Tibial artery (tissue), 4 donors: ENCODE measurements around the gene CACNA1I.

Source experiments
- DNase-seq, 2 donors: peaks; one replicate each; pipeline ENCODE4 v3.0.0-alpha.2; 2019
- H3K27ac ChIP-seq, 2 donors: fragments of 200-600 bp; sonication (generic) in 1 of 2; 1 replicate in 1 of 2; 2 replicates in 1 of 2; pipeline ENCODE4 v1.5.1; 2018 to 2019; ENCODE audit warnings: mild to moderate bottlenecking in 1 of 2
- H3K27me3 ChIP-seq, 2 donors: fragments of 200-600 bp; sonication (generic) in 1 of 2; one replicate each; pipeline versions ENCODE4 v1.5.1 to v1.6.0; 2016 to 2019
- H3K36me3 ChIP-seq, 3 donors: fragments of 200-600 bp; sonication (generic) in 2 of 3; one replicate each; pipeline ENCODE4 v1.5.1; 2016 to 2019; ENCODE audit warnings: mild to moderate bottlenecking in 2 of 3
- H3K4me1 ChIP-seq, 4 donors: fragments of 200-600 bp; sonication (generic) in 2 of 4; 1 replicate in 3 of 4; 2 replicates in 1 of 4; pipeline ENCODE4 v1.5.1; 2016 to 2019
- H3K4me3 ChIP-seq, 2 donors: fragments of 200-600 bp; sonication (generic) in 1 of 2; 1 replicate in 1 of 2; 2 replicates in 1 of 2; pipeline ENCODE4 v1.5.1; 2018 to 2019; ENCODE audit warnings: mild to moderate bottlenecking in 2 of 2
- H3K9me3 ChIP-seq, 3 donors: fragments of 200-600 bp; sonication (generic) in 1 of 3; one replicate each; pipeline ENCODE4 v1.5.1; 2016 to 2019
- intact Hi-C: fragments of 100-400 bp; cut with DNase I; formaldehyde crosslinking; loops from one replicate; pipeline ENCODE4 v1.15.0; 2023; ENCODE audit warnings: low total_unique reads
- TF ChIP-seq, protein P1 (sequence below), 2 experiments: fragments of 200-600 bp in 1 of 2; fragments of 450-650 bp in 1 of 2; IDR thresholded peaks; one replicate each; pipeline ENCODE4 v1.5.1; 2017 to 2019; ENCODE audit warnings: antibody characterized with exemption in 2 of 2, mild to moderate bottlenecking in 1 of 2, moderate library complexity in 1 of 2

Gene CACNA1I

GRCh38 chr22:39697790-39698430 is 127.4 kb downstream of the CACNA1I start:
- Histone ChIP-seq H3K4me1 (no peaks in the 10 kb centered on the region), H3K36me3 (no peaks in the 10 kb centered on the region), H3K27me3 (peaks cover 0 to 61% of the 10 kb centered on the region in 2 donors), H3K27ac (no peak overlapping the region), H3K9me3 (no peaks in the 10 kb centered on the region), H3K4me3 (no peak overlapping the region)
- TF ChIP-seq, protein P1, sequence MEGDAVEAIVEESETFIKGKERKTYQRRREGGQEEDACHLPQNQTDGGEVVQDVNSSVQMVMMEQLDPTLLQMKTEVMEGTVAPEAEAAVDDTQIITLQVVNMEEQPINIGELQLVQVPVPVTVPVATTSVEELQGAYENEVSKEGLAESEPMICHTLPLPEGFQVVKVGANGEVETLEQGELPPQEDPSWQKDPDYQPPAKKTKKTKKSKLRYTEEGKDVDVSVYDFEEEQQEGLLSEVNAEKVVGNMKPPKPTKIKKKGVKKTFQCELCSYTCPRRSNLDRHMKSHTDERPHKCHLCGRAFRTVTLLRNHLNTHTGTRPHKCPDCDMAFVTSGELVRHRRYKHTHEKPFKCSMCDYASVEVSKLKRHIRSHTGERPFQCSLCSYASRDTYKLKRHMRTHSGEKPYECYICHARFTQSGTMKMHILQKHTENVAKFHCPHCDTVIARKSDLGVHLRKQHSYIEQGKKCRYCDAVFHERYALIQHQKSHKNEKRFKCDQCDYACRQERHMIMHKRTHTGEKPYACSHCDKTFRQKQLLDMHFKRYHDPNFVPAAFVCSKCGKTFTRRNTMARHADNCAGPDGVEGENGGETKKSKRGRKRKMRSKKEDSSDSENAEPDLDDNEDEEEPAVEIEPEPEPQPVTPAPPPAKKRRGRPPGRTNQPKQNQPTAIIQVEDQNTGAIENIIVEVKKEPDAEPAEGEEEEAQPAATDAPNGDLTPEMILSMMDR (IDR thresholded peaks at IDR 0.05) = no peak
- no peak for DNase-seq
- intact Hi-C loops = no loop called here

GRCh38 chr22:39699631-39700360 is 129.2 kb downstream of the CACNA1I start:
- intact Hi-C loops = no loop called here
- peaks cover 0 to 62% of the 10 kb centered on the region in 2 donors for H3K27me3 ChIP-seq
- no peaks in the 10 kb centered on the region for H3K36me3 ChIP-seq
- H3K9me3 ChIP-seq = no peaks in the 10 kb centered on the region
- no peak overlapping the region for H3K27ac ChIP-seq
- TF ChIP-seq, protein P1 (IDR thresholded peaks at IDR 0.05) = no peak
- H3K4me1 ChIP-seq = no peaks in the 10 kb centered on the region
- H3K4me3 ChIP-seq = no peak overlapping the region
- DNase-seq = no peak

GRCh38 chr22:39700565-39700964 is 130.0 kb downstream of the CACNA1I start:
- Histone ChIP-seq H3K27ac (no peak overlapping the region), H3K4me1 (no peaks in the 10 kb centered on the region), H3K27me3 (peaks cover 0 to 59% of the 10 kb centered on the region in 2 donors), H3K36me3 (no peaks in the 10 kb centered on the region), H3K9me3 (no peaks in the 10 kb centered on the region), H3K4me3 (no peak overlapping the region)
- TF ChIP-seq, protein P1 (IDR thresholded peaks at IDR 0.05) = no peak
- intact Hi-C loops = no loop called here
- DNase-seq = no peak

- H3K4me1 ChIP-seq = no peaks in the 10 kb centered on the region
- no peak overlapping the region for H3K4me3 ChIP-seq
- no peak overlapping the region for H3K27ac ChIP-seq
- H3K36me3 ChIP-seq = no peaks in the 10 kb centered on the region
- DNase-seq = no peak
- no peaks in the 10 kb centered on the region for H3K9me3 ChIP-seq
- peaks cover 0 to 65% of the 10 kb centered on the region in 2 donors for H3K27me3 ChIP-seq
- intact Hi-C loops = no loop called here
- TF ChIP-seq, protein P1 (IDR thresholded peaks at IDR 0.05) = no peak
Observed at GRCh38 chr22:39703091-39703490, 132.5 kb downstream of the CACNA1I start.

DNA sequence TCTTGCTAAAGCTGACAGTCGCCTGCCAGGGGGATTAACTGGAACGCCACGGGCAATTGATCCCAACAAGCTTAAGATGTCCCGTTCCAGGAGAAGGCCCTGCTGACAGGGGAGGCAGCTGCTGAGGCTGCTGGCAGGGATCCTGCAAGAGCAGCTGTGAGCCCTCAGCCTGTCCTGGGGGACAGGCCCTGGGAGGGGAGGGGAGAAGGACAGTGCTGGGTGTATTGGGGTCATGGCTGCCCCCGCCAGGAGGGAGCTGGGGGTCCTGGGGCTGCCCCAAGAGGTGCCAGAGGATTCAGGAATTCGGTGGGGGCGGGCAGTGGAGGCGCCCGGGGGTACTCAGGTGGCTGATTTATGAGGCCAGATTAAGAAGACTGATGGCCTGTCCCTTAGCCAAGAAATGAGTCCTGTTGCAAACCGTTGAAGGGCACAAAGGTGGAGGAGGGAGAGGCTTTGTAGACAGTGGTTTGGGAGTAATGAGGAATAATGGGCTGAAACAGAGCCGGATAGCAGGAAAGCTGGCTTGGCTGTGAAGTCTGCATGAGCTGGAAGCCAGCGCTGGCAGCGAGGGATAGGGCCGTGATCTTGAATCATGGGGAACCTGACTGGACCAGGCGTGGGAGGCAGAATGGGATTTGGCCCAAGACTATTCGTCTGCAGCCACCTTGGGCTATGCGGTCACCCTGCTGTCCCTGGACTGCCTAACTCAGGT is 133.5 kb downstream of the CACNA1I start:
- no peak overlapping the region for H3K4me3 ChIP-seq
- no peaks in the 10 kb centered on the region for H3K36me3 ChIP-seq
- no peak for DNase-seq
- H3K4me1 ChIP-seq = no peaks in the 10 kb centered on the region
- TF ChIP-seq, protein P1 (IDR thresholded peaks at IDR 0.05) = no peak
- no peaks in the 10 kb centered on the region for H3K9me3 ChIP-seq
- peaks cover 0 to 67% of the 10 kb centered on the region in 2 donors for H3K27me3 ChIP-seq
- intact Hi-C loops = no loop called here
- H3K27ac ChIP-seq = no peak overlapping the region
